A172 (cell line): ENCODE data around the gene TRIM71. TPM values are rescaled to one million over a fixed set of nuclear protein-coding genes. Genes with fewer than 3 reads are reported as not detected.
"Not testable (repeated sequence)": the region's sequence is repeated elsewhere in the genome, so short reads cannot be mapped to it uniquely, and the experiment has no call there.

Source experiments
- DNase-seq: peaks from one replicate; pipeline ENCODE4 v3.0.0-alpha.2; 2015; ENCODE audit warnings: low spot score
- total RNA-seq: library from RNA; depleted of rRNA; stranded (reverse); fragments of >200 nt; shearing (Covaris generic); gene quantifications from 2 replicates; pipeline ENCODE4 v1.2.3, GENCODE V29; 2014; rRNA removed

TRIM71 gene
- under 0.01 and 0.05 TPM in 2 replicates for total RNA-seq

DNA sequence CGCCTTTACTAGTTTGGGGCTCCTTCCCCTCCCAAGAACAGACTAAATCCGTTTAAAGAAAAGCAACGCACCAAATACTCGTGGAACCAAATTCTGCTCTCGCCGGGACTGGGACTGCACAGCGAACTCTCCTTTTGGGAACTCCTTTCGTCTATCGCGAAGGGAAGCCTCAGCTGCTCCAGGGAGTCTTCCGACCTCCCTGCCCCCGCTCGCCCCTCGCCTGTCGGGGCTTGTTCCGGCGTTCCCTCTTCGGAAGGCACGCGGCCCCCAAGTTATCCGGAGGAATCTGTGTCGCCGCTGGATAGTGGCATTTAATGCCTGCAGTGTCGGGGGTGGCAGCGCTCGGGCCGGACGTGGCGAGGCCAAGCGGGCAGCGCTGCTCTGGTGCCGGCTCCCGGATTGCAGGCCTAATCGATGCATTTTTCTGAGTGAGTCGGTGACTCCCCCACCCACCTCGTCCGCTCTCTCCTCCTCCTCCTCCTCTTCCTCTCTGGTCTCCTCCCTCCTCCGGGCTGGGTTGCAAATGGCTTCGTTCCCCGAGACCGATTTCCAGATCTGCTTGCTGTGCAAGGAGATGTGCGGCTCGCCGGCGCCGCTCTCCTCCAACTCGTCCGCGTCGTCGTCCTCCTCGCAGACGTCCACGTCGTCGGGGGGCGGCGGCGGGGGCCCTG, at the start of gene TRIM71:
Gene TRIM71, plus strand, starts transcription at position 440 of the 671 bp plus-strand sequence. Its CDS starts 84 bp downstream, at position 524.
- no peak for DNase-seq

DNA sequence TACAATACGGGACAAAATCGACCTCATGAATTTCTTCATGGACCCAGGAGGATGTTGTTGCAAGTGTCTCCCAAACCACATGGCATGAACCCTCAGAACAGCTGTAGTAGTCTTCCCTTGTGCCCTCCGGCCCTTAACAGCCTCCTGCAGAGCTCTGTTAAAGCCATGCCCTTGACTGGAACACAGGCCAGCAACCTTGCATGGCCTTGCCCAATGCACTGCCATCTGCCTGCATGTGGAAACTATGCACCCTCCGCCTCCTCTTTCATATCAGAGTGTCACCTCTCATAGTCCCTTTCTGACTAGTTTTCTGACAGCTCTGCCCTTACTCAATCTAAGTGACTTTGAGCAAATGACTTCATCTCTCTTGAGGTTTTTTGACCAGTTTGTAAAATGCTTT, 39.4 kb upstream of the TRIM71 start:
- no peak for DNase-seq

DNA sequence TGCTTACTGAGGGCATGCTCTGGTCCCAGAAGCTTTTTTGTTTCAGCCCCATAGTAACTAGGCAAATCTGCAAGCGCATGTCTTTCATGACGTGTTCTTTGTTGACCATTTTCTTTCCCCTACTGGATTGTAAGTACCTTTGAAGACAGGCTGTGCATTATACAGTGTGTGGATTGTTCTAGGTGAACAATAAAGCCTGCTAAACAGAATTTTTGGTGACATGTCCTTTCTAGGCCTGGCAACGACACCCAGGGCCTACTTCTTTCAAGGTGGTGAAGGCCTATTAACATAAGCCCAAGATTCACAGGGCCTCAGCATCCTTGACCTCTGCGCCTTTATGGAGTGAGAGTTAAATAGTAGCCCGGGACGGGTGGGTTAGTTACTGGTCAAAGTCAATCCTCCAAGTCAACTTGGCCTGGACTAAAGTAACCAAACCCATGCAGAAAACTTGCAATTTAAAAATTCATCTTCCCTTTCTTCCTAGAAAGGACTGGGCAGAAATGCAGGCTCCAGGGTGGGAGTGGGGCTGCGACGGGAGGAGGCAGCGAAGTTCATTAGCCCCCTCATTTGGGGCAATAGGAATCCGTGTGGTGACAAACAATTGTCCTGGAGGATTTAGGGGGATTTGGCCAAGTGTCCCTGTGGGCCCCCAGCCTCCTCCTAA, 37.6 kb upstream of the TRIM71 start:
- no peak for DNase-seq

DNA sequence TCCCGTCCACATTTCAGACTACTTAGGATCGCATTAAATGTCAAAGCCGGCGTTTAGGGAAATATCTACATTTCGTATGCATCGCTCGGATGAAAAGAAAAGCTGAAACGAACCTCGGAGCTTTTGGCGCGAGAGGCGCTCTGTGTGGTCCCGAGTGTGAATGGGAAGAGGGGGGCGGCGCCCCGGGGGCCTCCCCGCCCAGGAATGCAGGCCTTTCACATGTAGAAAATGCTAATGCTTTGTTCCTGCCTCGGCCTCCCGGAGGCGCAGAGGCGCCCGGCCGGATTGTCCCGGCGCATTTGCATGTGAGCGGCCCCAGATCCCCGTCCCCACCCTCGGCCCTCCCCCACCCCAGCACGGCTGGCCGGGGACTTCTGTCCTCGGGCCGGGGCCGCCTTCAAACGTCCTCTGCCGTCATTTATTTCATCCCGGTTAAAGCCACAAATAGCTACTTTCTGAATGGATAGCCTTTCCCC, 37.0 kb upstream of the TRIM71 start:
- DNase-seq = peak; percentile 41

DNA sequence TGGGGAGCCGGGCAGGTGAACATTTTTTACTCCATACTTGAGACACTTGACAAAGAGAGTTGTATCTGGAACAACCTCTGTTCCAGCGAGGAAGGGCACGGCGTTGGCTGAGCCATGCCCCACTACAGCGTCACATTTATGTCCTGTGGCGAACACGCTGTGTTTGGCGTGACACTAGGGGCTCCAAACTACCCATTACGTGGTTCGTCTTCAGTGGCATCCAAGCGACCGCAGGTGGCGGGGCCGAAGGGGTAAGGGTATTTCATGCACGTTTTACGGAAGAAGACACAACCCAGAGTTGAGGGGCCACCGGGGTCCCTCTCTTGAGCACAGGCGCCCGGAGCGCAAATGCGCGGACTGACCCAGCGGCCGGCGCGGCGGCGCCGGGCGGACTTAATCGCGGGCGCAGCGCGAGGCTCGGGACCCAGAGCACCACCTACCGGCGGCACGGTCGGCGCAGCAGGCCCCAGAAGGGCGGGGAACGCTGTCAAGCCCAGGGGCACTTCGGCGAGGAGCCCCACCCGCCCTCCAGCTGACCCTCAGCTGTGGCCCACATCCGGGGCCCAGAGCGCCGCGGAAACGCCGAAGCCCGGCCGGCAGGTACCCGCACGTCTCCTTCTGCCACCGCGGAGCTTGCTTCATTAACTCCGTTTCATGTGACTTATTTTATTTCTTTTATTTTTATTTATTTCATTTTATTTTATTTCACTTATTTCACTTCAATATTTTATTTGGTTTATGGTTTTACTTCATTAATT, 36.4 kb upstream of the TRIM71 start:
- DNase-seq = peak; percentile 77

DNA sequence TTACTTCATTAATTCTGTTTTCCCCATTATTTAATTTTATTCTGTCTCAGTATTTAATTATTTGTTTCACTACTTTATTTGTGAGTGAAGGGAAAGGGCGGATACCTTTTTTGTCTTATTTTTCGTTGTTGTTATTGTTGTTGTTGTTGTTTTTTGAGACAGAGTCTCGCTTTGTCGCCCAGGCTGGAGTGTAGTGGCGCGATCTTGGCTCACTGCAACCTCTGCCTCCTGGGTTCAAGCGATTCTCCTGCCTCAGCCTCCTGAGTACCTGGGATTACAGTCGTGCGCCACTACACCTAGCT, 35.9 kb upstream of the TRIM71 start:
- not testable (repeated sequence) for DNase-seq

DNA sequence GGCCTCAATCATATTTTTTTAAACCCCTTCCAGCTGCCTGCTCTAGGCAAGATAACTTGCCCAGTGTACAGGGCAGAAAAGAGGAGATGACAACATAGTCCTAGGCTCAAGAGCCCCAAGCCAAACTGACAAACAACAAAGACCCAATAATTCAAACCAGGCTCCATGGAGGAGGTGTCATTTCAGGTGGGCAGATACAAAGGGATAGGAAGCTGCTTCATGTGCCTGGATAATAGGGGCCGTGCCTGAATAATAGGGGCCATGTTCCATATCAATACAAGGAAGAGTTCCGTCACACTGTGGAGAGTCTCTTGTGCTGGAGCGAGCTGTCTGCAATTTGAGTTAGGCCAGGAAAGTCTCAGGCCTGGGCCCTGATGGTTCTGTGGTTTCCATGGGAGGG, 35.4 kb upstream of the TRIM71 start:
- DNase-seq = no peak

DNA sequence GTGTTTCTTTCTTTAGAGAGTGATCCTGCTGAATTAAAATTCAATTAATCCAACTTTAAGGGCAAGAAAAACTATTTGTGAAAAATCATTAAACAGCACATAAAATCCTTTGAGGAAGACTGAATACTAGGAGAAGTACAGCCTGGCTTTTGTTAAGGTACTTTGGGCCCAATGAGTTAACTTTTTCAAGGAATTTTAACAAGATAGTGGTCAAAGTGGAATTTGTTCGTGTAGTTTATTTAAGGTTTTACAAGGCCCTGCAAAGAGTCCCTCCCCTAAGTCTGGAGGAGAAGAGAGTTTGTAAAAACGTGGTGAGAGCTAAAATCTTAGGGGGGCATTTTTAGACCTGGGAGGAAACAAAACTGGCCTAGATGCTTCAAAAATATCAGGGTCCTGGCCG, 26.0 kb upstream of the TRIM71 start:
- DNase-seq = no peak

DNA sequence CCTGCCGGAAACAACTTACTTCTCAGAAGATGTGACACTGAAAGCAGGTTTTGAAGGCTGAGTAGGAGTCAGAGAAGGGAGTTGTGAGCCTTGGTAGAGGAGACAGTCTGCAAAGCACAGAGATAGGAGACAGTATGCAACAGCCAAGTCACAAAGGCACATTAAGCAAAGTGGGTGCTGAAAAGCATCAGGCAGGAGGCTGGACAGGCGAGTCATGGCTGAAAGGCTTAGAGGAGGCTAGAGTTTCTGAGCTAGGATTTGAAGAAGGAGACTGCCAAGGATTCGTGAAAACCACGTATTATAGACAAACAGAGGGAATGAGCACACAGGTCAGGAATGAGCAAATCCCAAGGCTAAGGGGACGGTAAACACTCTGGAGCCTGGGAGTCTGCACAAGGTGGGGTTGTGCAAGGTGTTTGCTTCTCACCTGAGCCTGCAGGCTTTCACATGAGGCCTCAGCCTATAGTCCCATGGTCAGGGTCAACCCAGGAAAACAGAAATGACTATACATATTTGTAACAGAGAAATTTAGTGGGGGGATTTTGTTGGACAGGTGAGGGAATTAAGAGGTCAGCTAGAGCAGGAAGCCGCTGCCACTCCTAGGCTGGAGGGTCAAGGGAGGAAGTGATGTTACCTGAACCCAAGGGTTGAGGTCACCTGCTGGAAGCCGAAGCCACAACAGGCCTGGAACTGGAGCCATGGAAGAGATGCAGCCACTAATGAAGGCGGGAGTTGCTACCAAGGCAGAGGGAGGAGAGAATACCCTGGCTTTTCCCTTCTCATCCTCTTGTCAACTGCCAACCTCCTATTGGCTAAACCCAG, 23.1 kb upstream of the TRIM71 start:
- DNase-seq = peak; percentile 16

DNA sequence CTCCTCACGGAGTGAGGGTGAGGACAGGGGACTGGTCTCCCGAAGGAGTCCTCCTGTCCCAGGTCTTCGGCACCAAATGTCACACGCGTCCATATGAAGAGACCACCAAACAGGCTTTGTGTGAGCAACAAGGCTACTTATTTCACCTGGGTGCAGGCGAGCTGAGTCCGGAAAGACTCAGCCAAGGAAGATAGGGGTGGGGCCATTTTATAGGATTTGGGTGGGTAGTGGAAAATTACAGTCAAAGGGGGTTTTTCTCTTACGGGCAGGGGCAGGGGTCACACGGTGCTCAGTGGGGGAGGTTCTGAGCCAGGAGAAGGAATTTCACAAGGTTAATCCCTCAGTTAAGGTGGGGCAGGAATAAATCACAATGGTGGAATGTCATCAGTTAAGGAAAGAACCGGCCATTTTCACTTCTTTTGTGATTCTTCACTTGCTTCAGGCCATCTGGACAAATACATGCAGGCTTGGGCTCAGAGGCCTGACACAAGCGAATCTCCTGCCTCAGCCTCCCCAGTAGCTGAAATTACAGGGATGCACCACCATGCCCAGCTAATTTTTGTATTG, 21.3 kb upstream of the TRIM71 start:
- not testable (repeated sequence) for DNase-seq

DNA sequence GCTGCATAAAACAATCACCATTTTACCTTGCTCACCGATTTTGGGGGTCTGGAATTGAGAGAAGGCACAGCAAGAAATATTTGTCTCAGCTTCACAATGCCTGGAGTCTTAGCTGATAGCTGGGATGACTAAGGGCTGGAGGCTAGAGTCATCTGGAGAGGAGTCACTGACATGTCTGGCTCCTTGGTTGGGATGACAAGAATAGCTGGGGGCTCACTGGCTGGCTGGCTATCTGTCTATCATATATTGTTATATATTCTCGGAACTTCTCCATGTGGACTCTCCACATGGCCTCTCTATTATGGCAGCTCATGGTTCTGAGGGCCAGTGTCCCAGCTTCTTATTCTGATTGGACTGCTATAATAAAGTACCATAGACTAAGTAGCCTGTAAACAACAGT, 20.0 kb upstream of the TRIM71 start:
- DNase-seq = no peak

DNA sequence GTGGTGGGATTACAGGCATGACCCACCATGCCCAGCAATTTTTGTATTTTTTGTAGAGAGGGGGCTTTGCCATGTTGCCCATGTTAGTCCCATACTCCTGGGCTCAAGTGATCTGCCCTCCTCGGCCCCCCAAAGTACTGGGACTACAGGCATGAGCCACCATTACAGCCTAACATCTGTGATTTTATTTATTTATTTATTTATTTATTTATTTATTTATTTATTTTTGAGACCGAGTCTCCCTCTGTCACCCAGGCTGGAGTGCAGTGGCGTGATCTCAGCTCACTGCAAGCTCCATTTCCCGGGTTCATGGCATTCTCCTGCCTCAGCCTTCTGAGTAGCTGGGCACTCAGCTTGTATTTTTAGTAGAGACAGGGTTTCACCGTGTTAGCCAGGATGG, 16.4 kb upstream of the TRIM71 start:
- not testable (repeated sequence) for DNase-seq

DNA sequence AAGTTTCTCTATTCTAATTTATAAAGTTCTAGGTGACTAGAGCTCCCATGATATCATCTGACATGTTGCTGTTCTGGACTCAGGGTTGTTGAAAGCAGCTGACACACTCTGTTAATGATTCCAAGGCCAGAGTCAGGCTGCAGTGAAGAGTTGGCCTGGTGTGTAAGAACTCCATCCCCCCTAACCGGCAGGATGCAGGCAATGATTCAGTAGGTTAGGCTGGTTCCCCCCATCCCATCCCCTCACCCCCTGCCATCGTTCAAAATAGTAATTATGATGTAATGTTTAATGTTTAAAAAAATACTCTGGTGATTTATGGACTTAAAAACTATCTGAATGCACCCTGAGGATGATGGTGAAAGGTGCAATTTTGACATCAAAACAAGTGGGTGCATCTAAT, 4.6 kb upstream of the TRIM71 start:
- DNase-seq = no peak

DNA sequence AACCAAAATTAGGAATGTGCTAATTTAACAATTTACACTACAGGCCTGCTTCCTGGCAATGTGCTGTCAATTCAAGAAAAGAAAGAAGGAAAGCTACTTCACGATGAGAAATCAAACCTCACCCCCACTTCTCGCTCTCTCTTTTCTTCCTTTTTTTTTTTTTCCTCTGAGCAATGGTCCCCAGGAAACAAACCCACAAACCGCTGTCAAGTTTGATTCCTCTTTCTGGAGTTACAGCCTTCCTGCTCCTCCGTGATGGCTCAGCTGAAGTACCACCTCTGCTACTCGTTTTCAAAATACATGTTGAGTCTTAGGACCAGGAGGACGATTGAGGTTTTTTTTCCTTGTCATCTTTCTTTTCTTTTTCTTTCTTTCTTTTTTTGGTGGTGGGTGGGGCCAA, 3.4 kb upstream of the TRIM71 start:
- DNase-seq = no peak

DNA sequence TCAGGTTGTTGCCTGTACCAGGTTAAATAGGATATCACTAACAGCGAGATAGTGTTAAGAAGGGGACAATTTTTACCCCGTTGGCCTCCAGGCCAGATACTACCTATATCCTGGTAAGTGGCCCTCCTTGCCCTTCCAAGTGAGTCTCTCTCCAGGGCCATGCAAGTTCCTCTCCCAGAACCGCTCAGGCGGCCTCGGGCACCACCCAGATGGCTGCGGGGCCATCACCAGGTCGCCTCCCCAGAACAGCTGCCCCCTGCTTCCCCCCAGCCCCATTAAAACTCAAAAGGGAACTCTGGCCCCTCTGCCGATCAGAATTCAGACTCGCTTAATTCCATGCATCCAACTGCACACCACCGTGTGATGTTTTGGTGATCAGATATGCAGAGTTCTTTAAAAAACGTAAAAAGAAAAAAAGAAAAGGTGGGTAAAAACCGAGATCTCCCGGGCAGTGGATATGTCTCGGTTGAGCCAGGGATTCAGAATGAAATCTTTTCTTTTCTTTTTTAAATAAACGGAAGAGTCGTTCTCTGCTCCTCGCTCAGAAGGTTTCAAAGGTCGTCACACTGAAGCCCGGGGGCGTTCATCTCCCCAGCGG, 1.9 kb upstream of the TRIM71 start:
- no peak for DNase-seq

DNA sequence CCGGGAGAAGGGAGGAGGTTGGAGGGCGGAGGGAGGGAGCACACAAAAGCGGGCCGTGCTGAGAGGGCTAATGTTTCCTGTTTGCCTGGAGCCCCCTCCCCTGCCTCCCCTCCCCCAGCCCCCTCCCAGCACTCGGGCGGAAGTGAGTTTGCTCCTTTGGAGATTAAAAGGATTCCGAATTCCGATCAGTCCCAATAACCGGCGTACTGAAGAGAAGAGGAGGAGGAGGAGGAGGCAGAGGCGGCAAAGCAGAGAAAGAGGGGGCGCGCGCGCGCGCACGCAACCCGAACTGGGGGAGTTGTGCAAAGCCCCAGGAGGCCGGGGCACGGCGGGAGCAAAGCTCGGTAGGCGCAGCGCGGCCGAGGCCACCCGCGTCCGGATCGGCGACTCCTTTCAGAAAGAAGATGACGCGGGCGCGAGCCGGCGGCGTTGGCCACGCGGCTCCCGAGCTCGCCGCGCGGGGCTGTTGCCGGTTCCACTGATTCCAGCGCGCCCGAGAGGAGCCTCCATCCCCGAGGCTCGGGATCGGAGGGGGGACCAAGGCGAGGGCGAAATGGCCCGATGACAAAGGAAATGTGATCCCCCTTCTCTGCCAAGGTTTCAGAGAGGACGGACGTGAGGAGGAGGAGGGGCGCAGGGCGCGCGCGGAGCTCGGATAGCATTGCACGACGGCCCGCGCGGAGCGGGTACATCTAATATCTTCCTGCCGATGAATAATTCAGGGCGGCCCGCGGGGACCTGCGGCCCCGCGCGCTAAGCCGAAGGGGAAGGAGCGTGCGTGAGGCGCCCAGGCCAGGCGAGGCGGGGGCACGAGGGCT, 1.1 kb upstream of the TRIM71 start:
- DNase-seq = no peak

DNA sequence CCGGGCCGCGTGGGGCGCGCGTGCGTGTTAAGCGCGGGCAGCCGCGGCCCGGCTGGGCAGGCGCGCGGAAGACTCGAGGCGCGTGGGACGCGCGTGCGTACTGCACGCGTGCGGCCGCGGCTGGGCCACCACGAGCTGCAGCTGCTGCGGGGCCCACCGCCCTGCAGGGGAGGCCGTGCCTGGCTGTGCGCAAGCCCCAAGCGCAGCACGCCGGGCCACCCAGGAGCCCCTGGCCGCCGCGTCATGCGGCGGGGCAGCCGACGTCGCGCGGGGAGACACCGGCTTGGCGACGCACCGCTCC, 590 bp upstream of the TRIM71 start:
- no peak for DNase-seq

DNA sequence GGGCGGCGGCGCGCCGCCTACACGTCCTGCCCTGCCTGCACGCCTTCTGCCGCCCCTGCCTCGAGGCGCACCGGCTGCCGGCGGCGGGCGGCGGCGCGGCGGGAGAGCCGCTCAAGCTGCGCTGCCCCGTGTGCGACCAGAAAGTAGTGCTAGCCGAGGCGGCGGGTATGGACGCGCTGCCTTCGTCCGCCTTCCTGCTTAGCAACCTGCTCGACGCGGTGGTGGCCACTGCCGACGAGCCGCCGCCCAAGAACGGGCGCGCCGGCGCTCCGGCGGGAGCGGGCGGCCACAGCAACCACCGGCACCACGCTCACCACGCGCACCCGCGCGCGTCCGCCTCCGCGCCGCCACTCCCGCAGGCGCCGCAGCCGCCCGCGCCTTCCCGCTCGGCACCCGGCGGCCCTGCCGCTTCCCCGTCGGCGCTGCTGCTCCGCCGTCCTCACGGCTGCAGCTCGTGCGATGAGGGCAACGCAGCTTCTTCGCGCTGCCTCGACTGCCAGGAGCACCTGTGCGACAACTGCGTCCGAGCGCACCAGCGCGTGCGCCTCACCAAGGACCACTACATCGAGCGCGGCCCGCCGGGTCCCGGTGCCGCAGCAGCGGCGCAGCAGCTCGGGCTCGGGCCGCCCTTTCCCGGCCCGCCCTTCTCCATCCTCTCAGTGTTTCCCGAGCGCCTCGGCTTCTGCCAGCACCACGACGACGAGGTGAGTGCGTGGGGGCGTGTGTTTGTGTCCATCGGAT, 602 bp downstream of the TRIM71 start:
- DNase-seq = no peak

DNA sequence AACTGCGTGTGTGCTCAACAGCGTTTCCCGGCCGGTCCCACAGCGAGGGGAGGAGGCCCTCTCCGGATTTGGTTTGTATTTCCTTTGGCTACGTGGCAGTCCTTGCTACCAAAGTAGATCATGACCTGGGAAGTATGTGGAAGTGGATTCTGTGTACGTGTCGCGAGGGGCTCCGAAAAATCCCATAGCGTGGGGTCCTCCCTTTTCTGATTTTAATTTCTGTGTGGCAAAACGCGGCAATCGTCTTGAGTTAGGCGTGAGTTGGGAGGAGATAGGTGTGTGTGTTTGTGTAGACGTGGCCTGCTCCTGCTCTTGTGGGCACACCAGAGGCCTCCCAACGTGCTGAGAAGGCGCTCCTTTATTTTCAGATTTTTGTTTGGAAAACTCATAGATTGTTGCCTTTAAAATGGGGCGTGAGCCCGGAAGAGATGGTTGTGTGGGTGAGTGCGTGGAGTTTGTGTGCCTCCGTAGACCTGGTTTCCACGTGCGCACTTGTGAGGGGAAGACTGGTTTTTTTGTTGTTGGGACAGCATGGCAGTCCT, 1.2 kb downstream of the TRIM71 start:
- DNase-seq = no peak
